ENCODE results near the gene PARVB.

The PARVB gene

GRCh38 chr22:44207173-44207980 lies 183.3 kb downstream of the PARVB start:
- in situ Hi-C loops (cut with HindIII; ENCODE audit: low sequenced_read_pairs) = no loop called here

GRCh38 chr22:44207981-44208317 lies 183.8 kb downstream of the PARVB start:
- in situ Hi-C loops (cut with HindIII; ENCODE audit: low sequenced_read_pairs) = no loop called here

- in situ Hi-C loops (cut with HindIII; ENCODE audit: low sequenced_read_pairs) = no loop called here
These were observed 185.2 kb downstream of the PARVB start for GRCh38 chr22:44209343-44209742.

DNA sequence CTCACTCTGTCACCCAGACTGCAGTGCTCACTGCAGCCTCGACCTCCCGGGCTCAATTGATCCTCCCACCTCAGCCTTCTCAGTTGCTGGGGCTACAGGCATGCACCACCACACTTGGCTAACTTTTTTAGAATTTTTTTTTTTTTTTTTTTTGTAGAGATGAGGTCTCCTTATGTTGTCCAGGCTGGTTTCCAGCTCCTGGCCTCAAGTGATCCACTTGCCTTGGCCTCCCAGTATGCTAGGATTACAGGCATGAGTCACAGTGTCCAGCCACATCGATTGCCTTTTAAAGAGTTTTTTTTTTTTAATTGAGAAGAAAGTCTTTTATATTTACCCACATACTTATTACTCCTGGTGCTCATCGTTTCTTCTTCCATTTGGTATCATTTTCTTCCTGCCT lies 186.6 kb downstream of the PARVB start:
- in situ Hi-C loops (cut with HindIII; ENCODE audit: low sequenced_read_pairs) = no loop called here

GRCh38 chr22:44211256-44211945 lies 187.3 kb downstream of the PARVB start:
- in situ Hi-C loops (cut with HindIII; ENCODE audit: low sequenced_read_pairs) = no loop called here

DNA sequence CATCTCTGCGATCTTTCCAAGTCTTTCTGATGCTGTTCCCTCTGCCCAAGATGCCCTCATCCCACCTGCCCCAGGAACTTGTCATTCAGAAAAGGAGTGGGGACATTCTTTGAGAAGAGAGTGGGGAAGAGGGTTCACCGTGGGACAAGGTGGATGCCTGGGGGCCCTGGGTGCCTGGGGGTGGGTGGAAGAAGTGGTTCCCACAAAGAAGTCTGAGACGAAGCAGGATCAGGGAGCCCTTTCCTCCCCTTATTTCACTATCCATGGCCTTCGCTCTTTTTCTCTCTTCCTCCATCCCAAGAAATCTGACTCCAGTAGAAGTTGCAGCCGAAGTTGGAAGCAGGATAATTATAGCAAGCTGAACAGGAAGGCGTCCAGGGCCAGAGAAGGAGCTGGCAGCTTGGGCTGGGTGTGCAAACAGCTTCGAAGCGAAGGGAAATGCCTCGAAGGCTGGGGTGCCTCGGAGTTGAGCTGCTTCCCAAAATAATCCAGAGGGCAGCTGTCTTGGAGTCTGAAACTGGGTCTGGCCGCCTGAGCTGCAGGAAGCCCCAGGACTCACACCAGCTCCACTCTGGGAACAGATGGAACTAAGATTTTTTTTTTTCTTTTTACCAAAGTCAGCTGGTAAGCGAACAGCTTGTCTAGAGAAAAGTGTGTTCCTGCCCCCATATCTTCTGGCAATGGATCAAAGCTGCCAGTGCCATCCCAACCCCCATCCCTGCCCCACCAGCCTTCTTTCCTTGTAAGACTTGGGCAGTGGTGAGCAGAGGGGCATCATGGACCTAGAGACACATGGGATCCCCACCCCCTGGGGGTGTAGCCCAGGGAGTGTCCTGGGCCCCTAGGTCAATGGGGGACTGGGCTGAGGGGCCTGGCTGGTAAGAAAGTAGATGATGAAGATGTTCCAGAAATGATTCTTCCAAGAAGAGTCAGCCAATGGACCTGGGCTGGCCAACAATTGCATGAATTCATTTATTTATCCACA lies 188.1 kb downstream of the PARVB start:
- in situ Hi-C loops (cut with HindIII; ENCODE audit: low sequenced_read_pairs) = no loop called here

- in situ Hi-C loops (cut with HindIII; ENCODE audit: low sequenced_read_pairs) = no loop called here
These were observed 188.8 kb downstream of the PARVB start for GRCh38 chr22:44212936-44213335.

GRCh38 chr22:44213489-44214043 lies 189.5 kb downstream of the PARVB start:
- in situ Hi-C loops (cut with HindIII; ENCODE audit: low sequenced_read_pairs) = no loop called here

DNA sequence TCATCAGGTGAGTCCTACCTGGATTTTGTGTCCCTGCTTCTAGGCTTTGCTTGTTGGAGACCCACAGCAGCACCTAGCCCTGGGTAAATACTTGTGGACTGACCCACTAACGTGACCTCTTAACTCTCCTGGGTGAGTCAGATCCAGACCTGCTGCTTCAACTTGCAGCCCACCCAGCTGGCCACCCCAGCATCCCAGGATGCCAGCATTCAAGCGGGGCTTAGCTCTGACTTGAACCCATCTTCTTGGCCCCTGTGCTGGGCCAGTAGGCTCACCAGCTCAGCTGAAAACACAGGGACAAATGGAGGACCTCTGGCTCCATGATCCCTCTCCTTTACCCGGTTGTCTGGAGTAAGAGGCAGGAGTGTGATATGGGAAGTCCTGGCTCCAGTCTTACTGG lies 190.1 kb downstream of the PARVB start:
- in situ Hi-C loops (cut with HindIII; ENCODE audit: low sequenced_read_pairs) = no loop called here

DNA sequence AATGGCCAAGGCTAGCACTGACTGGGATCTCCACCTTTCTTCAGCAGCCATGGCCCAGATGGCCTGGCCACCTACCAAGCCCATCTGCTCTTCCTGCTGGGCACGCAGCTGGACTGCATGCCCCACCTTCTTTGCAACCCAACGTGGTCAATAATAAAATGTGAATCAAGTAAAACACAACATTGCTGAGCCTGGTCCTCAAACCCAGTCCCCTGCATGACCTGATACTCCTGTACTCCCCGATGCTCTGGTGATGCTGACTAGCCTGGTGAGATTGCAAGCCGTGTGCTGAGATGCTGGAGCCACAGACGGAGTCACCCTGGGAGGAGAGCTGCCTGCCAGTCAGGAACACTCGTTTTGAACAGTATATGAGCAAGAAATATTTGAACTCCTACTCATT lies 190.7 kb downstream of the PARVB start:
- in situ Hi-C loops (cut with HindIII; ENCODE audit: low sequenced_read_pairs) = no loop called here

DNA sequence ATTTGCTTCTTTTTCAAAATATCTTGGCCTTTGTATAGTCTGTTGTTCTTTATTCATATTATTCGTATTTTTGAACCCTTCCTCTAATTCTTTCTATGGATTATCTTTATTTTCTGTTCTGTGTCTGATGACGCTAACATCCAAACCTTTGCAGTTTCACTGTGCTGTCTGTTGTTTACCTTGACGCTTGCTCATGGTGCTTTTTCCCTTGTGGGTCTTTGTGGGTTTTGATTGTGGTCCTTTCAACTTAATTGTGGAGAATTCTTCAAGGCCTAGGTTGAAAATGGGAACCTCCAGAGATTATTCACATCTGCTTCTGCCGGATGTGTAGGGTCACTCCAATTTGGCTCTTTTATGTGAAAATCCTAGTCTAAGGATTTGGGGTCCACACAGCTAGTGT lies 191.2 kb downstream of the PARVB start:
- in situ Hi-C loops (cut with HindIII; ENCODE audit: low sequenced_read_pairs) = no loop called here

GRCh38 chr22:44217346-44217745 lies 193.2 kb downstream of the PARVB start:
- in situ Hi-C loops (cut with HindIII; ENCODE audit: low sequenced_read_pairs) = no loop called here

DNA sequence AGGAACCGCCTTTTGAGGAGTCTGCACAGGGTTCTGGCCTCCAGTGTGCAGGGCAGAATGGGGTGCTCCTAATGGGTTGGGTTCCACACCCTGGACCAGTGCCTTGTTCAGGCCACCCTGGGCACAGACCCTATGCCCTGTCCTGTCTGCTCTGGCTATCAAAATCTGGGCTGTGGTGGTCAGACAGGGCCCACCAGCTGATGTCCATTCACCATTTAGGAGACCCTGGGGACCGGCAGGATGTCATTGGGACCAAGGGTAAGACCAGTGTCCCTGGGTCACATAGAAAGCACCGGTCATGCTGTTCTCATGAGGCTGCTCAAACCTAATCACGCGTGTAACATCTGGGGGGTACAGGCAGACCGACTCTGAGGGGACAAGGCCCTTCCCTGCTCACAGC lies 194.0 kb downstream of the PARVB start:
- in situ Hi-C loops (cut with HindIII; ENCODE audit: low sequenced_read_pairs) = no loop called here

DNA sequence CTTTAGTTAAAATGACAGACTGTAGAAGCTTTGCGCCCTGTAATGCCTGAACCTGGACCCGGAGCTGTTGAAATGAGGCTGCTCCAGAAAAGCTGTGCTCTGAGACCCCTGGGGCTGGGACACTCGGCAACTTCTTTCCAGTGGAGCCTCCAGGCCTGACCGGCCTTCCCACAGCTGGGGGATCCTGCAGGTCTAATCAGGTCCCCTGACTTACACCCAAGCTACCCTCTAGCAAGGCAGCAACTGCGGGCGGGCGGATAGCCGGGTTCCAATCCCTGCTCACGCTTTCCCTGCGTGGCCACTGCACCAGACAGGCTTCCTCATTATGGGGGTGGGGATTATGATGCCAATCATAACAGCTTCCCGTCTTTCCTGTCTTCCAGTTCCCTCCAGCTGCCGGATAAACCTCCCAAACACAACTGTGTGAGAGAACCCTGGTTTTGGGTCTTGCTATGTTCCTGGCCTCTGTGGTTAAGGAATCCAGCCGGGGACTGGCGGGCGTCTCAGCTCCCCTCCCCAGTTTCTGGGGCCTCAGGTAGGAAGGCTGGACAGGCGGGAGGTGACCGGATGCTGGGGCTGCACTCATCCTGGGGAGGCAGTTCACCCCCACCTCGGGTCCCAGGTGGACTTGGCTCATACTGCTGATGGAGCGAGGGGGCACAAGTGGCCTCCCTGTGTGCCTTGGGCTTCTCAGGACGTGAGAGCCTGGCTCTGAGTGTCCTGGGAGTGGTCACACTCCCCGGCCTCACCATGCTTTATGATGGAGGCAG lies 195.2 kb downstream of the PARVB start:
- in situ Hi-C loops (cut with HindIII; ENCODE audit: low sequenced_read_pairs) = no loop called here

DNA sequence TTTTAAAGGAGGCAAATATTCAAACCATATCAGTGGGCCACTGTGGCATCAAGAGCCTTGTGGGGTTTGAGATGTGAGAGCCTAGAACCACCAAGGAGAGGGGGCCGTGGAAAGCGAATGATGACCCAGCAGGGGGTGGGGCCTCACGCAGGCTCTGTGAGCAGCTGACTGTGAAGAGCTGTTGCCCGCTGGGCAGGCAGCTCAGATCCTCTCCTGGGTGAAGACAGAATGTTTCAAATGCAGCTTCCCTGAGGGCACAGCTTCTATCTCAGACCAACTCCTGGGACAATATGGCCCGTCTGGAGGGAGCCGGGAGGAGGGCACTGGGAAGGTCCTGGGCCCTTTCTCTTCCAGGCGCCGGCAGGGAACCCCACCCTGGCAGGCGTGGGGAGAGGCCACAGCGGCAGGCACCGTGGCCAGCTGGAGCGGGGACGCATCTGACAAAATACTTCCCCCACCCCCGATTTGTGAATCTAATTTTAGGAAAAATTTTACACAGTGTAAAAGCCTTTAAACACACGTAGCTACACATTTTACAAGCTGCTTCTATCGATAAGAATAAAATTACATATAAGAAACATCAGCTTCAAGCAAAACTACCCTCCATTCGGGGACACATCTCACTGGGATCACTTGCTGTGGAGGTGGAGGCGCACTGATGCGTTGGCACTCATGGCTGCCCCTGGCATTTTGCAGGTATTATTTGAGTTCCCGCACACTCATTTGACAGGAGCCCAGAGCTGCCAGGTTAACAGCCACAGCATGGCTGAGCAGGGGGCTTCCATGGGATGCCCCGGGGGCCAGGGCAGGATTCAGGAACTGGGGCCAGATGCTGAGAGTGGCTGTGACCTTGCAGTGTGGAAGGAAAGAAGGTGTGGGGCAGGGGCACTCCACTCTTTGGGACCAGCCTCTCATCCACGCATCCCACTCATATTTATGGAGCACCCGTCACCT lies 196.9 kb downstream of the PARVB start:
- in situ Hi-C loops (cut with HindIII; ENCODE audit: low sequenced_read_pairs) = no loop called here

- in situ Hi-C loops (cut with HindIII; ENCODE audit: low sequenced_read_pairs) = no loop called here
These were observed 197.8 kb downstream of the PARVB start for GRCh38 chr22:44221710-44222475.

All from endothelial cell of hepatic sinusoid (primary cell).